Measurements from ENCODE around the gene IL18BP.

The IL18BP gene

GRCh38 chr11:71997594-71997993 is 1.1 kb upstream of the IL18BP start:
- no peak for DNase-seq

GRCh38 chr11:71998061-71998460 is 648 bp upstream of the IL18BP start:
- DNase-seq, result no peak

- peak; percentile 46 for DNase-seq
Measured at GRCh38 chr11:71999362-71999761, 653 bp downstream of the IL18BP start.

- DNase-seq, result peak; percentile 46
Measured at GRCh38 chr11:71999798-72000197, 1.1 kb downstream of the IL18BP start.

GRCh38 chr11:72000202-72000867 is 1.6 kb downstream of the IL18BP start:
- no peak for DNase-seq

GRCh38 chr11:72001285-72001684 is 2.6 kb downstream of the IL18BP start:
- DNase-seq, result no peak

GRCh38 chr11:72001834-72002591 is 3.3 kb downstream of the IL18BP start:
- no peak for DNase-seq

GRCh38 chr11:72002841-72003775 is 4.4 kb downstream of the IL18BP start:
- DNase-seq, result no peak

- no peak for DNase-seq
Measured at GRCh38 chr11:72003776-72004171, 5.1 kb downstream of the IL18BP start.

- peak; percentile 69 for DNase-seq
Measured at GRCh38 chr11:72004515-72005346, 6.0 kb downstream of the IL18BP start.

GRCh38 chr11:72005347-72006260 is 6.9 kb downstream of the IL18BP start:
- peak; percentile 56 for DNase-seq

- DNase-seq, result no peak
Measured at GRCh38 chr11:72006309-72007088, 7.8 kb downstream of the IL18BP start.

GRCh38 chr11:72007089-72007476 is 8.4 kb downstream of the IL18BP start:
- DNase-seq, result no peak

- no peak for DNase-seq
Measured at GRCh38 chr11:72007587-72007986, 8.9 kb downstream of the IL18BP start.

GRCh38 chr11:72008728-72009127 is 10.0 kb downstream of the IL18BP start:
- no peak for DNase-seq

GRCh38 chr11:72009156-72009555 is 10.4 kb downstream of the IL18BP start:
- no peak for DNase-seq

- DNase-seq, result no peak
Measured at GRCh38 chr11:72010529-72011233, 12.0 kb downstream of the IL18BP start.

- DNase-seq, result no peak
Measured at GRCh38 chr11:72012091-72012630, 13.5 kb downstream of the IL18BP start.

GRCh38 chr11:72012897-72013721 is 14.4 kb downstream of the IL18BP start:
- no peak for DNase-seq

Data from NCI-H2029 (cell line).